SK-N-SH treated with all-trans-retinoic acid at 6 μM for 48 hours (cell line): ENCODE results near the gene MAP7.
"Not testable (repeated sequence)": the region's sequence is repeated elsewhere in the genome, so short reads cannot be mapped to it uniquely, and the experiment has no call there.

ENCODE experiments used
- ARNTL ChIP-seq: fragments of 450-650 bp; formaldehyde crosslinking; IDR thresholded peaks from 2 replicates; pipeline ENCODE4 v1.5.0; 2020; ENCODE audit warnings: low read depth, mild to moderate bottlenecking, moderate library complexity, borderline replicate concordance
- BACH2 ChIP-seq: fragments of 250-450 bp; sonication (Bioruptor Pico); IDR thresholded peaks from 2 replicates; pipeline ENCODE4 v1.9.0; 2021; ENCODE audit warnings: mild to moderate bottlenecking, borderline replicate concordance
- CSDC2 ChIP-seq: fragments of 250-450 bp; sonication (Bioruptor Pico); IDR thresholded peaks from 2 replicates; pipeline ENCODE4 v1.5.0; 2020; ENCODE audit warnings: mild to moderate bottlenecking, moderate library complexity
- ESRRG ChIP-seq: fragments of 250-450 bp; sonication (Bioruptor Pico); IDR thresholded peaks from 2 replicates; pipeline ENCODE4 v1.6.1; 2021; ENCODE audit warnings: mild to moderate bottlenecking
- GLIS3 ChIP-seq: fragments of 250-450 bp; sonication (Bioruptor Pico); IDR thresholded peaks from 2 replicates; pipeline ENCODE4 v1.5.0; 2020; ENCODE audit warnings: mild to moderate bottlenecking, moderate library complexity
- ISL1 ChIP-seq: fragments of 250-450 bp; sonication (Bioruptor Pico); IDR thresholded peaks from 2 replicates; pipeline ENCODE4 v2.1.2; 2022; ENCODE audit warnings: mild to moderate bottlenecking, moderate library complexity
- PPARA ChIP-seq: fragments of 250-450 bp; sonication (Bioruptor Pico); IDR thresholded peaks from 2 replicates; pipeline ENCODE4 v1.5.0; 2020; ENCODE audit warnings: mild to moderate bottlenecking, borderline replicate concordance
- SNAI2 ChIP-seq: fragments of 250-450 bp; sonication (Bioruptor Pico); IDR thresholded peaks from 2 replicates; pipeline ENCODE4 v1.5.0; 2020; ENCODE audit warnings: mild to moderate bottlenecking, moderate library complexity
- TCF4 ChIP-seq: fragments of 250-450 bp; sonication (Bioruptor Pico); IDR thresholded peaks from 2 replicates; pipeline ENCODE4 v1.8.0; 2021; ENCODE audit warnings: mild to moderate bottlenecking, moderate library complexity, borderline replicate concordance
- TSHZ2 ChIP-seq: fragments of 250-450 bp; sonication (Bioruptor Pico); IDR thresholded peaks from 2 replicates; pipeline ENCODE4 v1.5.0; 2020; ENCODE audit warnings: mild to moderate bottlenecking, moderate library complexity
- ZC3H10 ChIP-seq: fragments of 250-450 bp; sonication (Bioruptor Pico); IDR thresholded peaks from 2 replicates; pipeline ENCODE4 v1.5.1; 2021; ENCODE audit warnings: mild to moderate bottlenecking, moderate library complexity
- ZFP30 ChIP-seq: fragments of 450-650 bp; formaldehyde crosslinking; IDR thresholded peaks from 2 replicates; pipeline ENCODE4 v1.5.0; 2022; ENCODE audit warnings: mild to moderate bottlenecking, moderate library complexity
- ZNF70 ChIP-seq: fragments of 450-650 bp; formaldehyde crosslinking; IDR thresholded peaks from 2 replicates; pipeline ENCODE4 v1.5.0; 2020; ENCODE audit warnings: mild to moderate bottlenecking, moderate library complexity
- TF ChIP-seq, protein P1 (sequence below): fragments of 250-450 bp; sonication (Bioruptor Pico); IDR thresholded peaks from 2 replicates; pipeline ENCODE4 v1.8.0; 2020; ENCODE audit warnings: mild to moderate bottlenecking, moderate library complexity, borderline replicate concordance

- TF ChIP-seq CSDC2 (CRISPR knock-in tag); SNAI2; ESRRG (CRISPR knock-in tag); ZFP30 (CRISPR knock-in tag); GLIS3 (CRISPR knock-in tag); BACH2 (CRISPR knock-in tag); PPARA (CRISPR knock-in tag); ARNTL; TCF4; ISL1; TSHZ2; ZC3H10; ZNF70 (CRISPR knock-in tag): not testable (repeated sequence)
- TF ChIP-seq, protein P1, sequence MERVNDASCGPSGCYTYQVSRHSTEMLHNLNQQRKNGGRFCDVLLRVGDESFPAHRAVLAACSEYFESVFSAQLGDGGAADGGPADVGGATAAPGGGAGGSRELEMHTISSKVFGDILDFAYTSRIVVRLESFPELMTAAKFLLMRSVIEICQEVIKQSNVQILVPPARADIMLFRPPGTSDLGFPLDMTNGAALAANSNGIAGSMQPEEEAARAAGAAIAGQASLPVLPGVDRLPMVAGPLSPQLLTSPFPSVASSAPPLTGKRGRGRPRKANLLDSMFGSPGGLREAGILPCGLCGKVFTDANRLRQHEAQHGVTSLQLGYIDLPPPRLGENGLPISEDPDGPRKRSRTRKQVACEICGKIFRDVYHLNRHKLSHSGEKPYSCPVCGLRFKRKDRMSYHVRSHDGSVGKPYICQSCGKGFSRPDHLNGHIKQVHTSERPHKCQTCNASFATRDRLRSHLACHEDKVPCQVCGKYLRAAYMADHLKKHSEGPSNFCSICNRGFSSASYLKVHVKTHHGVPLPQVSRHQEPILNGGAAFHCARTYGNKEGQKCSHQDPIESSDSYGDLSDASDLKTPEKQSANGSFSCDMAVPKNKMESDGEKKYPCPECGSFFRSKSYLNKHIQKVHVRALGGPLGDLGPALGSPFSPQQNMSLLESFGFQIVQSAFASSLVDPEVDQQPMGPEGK (CRISPR knock-in tag) = not testable (repeated sequence)
Observed at GRCh38 chr6:136401236-136401635, 149.0 kb downstream of the MAP7 start.
